ENCODE measurements around the gene CTSE.

CTSE gene

GRCh38 chr1:206022766-206023165 is 929 bp downstream of the CTSE start:
- Histone ChIP-seq H3K4me3 (replicated peaks; ENCODE audit: insufficient read depth, low read length) (no peak overlapping the region), H3K27ac (replicated peaks) (no peak overlapping the region)
- DNase-seq (ENCODE audit: low read depth in 1 of 2, low spot score in 1 of 2), result no peak

GRCh38 chr1:206021626-206022365 is 1.9 kb downstream of the CTSE start:
- H3K27me3 ChIP-seq (ENCODE audit: insufficient read depth, poor library complexity, severe bottlenecking), result no peaks in the 10 kb centered on the region
- H3K27ac ChIP-seq (replicated peaks), result no peak overlapping the region
- no peak for DNase-seq (ENCODE audit: low read depth in 1 of 2, low spot score in 1 of 2)
- H3K4me3 ChIP-seq (replicated peaks; ENCODE audit: insufficient read depth, low read length), result no peak overlapping the region
- no peak for TF ChIP-seq CTCF (IDR thresholded peaks at IDR 0.05; ENCODE audit: insufficient read depth, low read length)
- TF ChIP-seq POLR2AphosphoS5 (IDR thresholded peaks at IDR 0.05; ENCODE audit: low read depth), result no peak
- TF ChIP-seq SPI1 (IDR thresholded peaks at IDR 0.05; ENCODE audit: borderline replicate concordance, low read depth), result no peak
- TF ChIP-seq GABPA (IDR thresholded peaks at IDR 0.05; ENCODE audit: low read depth), result no peak
- no peak for TF ChIP-seq REST (IDR thresholded peaks at IDR 0.05; ENCODE audit: insufficient replicate concordance, low read depth)

More at GRCh38 chr1:206022766-206023165, 929 bp downstream of the CTSE start:
- H3K27me3 ChIP-seq (ENCODE audit: insufficient read depth, poor library complexity, severe bottlenecking), result no peaks in the 10 kb centered on the region
- TF ChIP-seq REST (IDR thresholded peaks at IDR 0.05; ENCODE audit: insufficient replicate concordance, low read depth) (no peak), POLR2AphosphoS5 (IDR thresholded peaks at IDR 0.05; ENCODE audit: low read depth) (no peak), CTCF (IDR thresholded peaks at IDR 0.05; ENCODE audit: insufficient read depth, low read length) (no peak), GABPA (IDR thresholded peaks at IDR 0.05; ENCODE audit: low read depth) (no peak), SPI1 (IDR thresholded peaks at IDR 0.05; ENCODE audit: borderline replicate concordance, low read depth) (no peak)

GRCh38 chr1:206021008-206021625 is 2.6 kb downstream of the CTSE start:
- no peaks in the 10 kb centered on the region for H3K27me3 ChIP-seq (ENCODE audit: insufficient read depth, poor library complexity, severe bottlenecking)
- H3K27ac ChIP-seq (replicated peaks), result no peak overlapping the region
- H3K4me3 ChIP-seq (replicated peaks; ENCODE audit: insufficient read depth, low read length), result no peak overlapping the region
- no peak for DNase-seq (ENCODE audit: low read depth in 1 of 2, low spot score in 1 of 2)
- TF ChIP-seq REST (IDR thresholded peaks at IDR 0.05; ENCODE audit: insufficient replicate concordance, low read depth), result no peak
- no peak for TF ChIP-seq GABPA (IDR thresholded peaks at IDR 0.05; ENCODE audit: low read depth)
- no peak for TF ChIP-seq POLR2AphosphoS5 (IDR thresholded peaks at IDR 0.05; ENCODE audit: low read depth)
- TF ChIP-seq SPI1 (IDR thresholded peaks at IDR 0.05; ENCODE audit: borderline replicate concordance, low read depth), result no peak
- no peak for TF ChIP-seq CTCF (IDR thresholded peaks at IDR 0.05; ENCODE audit: insufficient read depth, low read length)
